ENCODE measurements around the gene ERF. TPM values are rescaled to one million over a fixed set of nuclear protein-coding genes. Genes with fewer than 3 reads are reported as not detected.

The ERF gene
- total RNA-seq, 1 donor from 2014 or later: 111 TPM

- H3K4me3 Mint-ChIP-seq (ENCODE audit: low read depth): no peak overlapping the region
- no peaks in the 10 kb centered on the region for H3K9me3 Mint-ChIP-seq (ENCODE audit: low read depth)
- DNase-seq (ENCODE audit: low spot score, unreplicated experiment): no peak
- no peak overlapping the region for H3K27ac Mint-ChIP-seq
- no peaks in the 10 kb centered on the region for H3K27me3 Mint-ChIP-seq
- TF ChIP-seq CTCF (IDR thresholded peaks at IDR 0.05; ENCODE audit: unreplicated experiment): no peak
- peaks cover 7% of the 10 kb centered on the region for H3K36me3 Mint-ChIP-seq (ENCODE audit: insufficient read depth)
- H3K4me1 Mint-ChIP-seq (ENCODE audit: low read depth): peaks cover 18% of the 10 kb centered on the region
Observed at GRCh38 chr19:42287017-42287826, 32.3 kb upstream of the ERF start.

- Mint-ChIP-seq H3K27ac (no peak overlapping the region), H3K4me1 (ENCODE audit: low read depth) (peaks cover 25% of the 10 kb centered on the region), H3K4me3 (ENCODE audit: low read depth) (no peak overlapping the region), H3K36me3 (ENCODE audit: insufficient read depth) (peaks cover 4% of the 10 kb centered on the region), H3K9me3 (ENCODE audit: low read depth) (no peaks in the 10 kb centered on the region), H3K27me3 (no peaks in the 10 kb centered on the region)
- DNase-seq (ENCODE audit: low spot score, unreplicated experiment): no peak
- TF ChIP-seq CTCF (IDR thresholded peaks at IDR 0.05; ENCODE audit: unreplicated experiment): no peak
Observed at GRCh38 chr19:42286349-42287016, 31.6 kb upstream of the ERF start.

GRCh38 chr19:42285988-42286348, 31.0 kb upstream of the ERF start:
- H3K4me3 Mint-ChIP-seq (ENCODE audit: low read depth): peak overlapping the region; percentile 95
- no peaks in the 10 kb centered on the region for H3K9me3 Mint-ChIP-seq (ENCODE audit: low read depth)
- H3K4me1 Mint-ChIP-seq (ENCODE audit: low read depth): peaks cover 27% of the 10 kb centered on the region
- H3K27me3 Mint-ChIP-seq: no peaks in the 10 kb centered on the region
- DNase-seq (ENCODE audit: low spot score, unreplicated experiment): no peak
- peak overlapping the region; percentile 82 for H3K27ac Mint-ChIP-seq
- TF ChIP-seq CTCF (IDR thresholded peaks at IDR 0.05; ENCODE audit: unreplicated experiment): no peak
- H3K36me3 Mint-ChIP-seq (ENCODE audit: insufficient read depth): peaks cover 1% of the 10 kb centered on the region

GRCh38 chr19:42285541-42285941, 30.6 kb upstream of the ERF start:
- H3K9me3 Mint-ChIP-seq (ENCODE audit: low read depth): no peaks in the 10 kb centered on the region
- no peak for DNase-seq (ENCODE audit: low spot score, unreplicated experiment)

More at GRCh38 chr19:42285541-42285941, 30.6 kb upstream of the ERF start:
- TF ChIP-seq CTCF (IDR thresholded peaks at IDR 0.05; ENCODE audit: unreplicated experiment): no peak
- Mint-ChIP-seq H3K4me1 (ENCODE audit: low read depth) (peaks cover 27% of the 10 kb centered on the region), H3K36me3 (ENCODE audit: insufficient read depth) (peaks cover 1% of the 10 kb centered on the region), H3K4me3 (ENCODE audit: low read depth) (peak overlapping the region; percentile 95), H3K27ac (no peak overlapping the region), H3K27me3 (no peaks in the 10 kb centered on the region)
